Neural cell (in vitro differentiated cells): ENCODE data around the gene RXRB.

Source experiments
- CTCF ChIP-seq: fragments of 450-650 bp; IDR thresholded peaks from 2 replicates; pipeline ENCODE4 v1.5.1; 2014; ENCODE audit warnings: antibody characterized with exemption, mild to moderate bottlenecking, moderate library complexity; ENCODE audit not compliant: poor library complexity, severe bottlenecking
- EP300 ChIP-seq: fragments of 450-650 bp; conservative IDR thresholded peaks from 2 replicates; pipeline ENCODE4 v1.6.1; 2014; ENCODE audit warnings: antibody characterized with exemption, mild to moderate bottlenecking, moderate library complexity; ENCODE audit not compliant: poor library complexity, severe bottlenecking
- POLR2AphosphoS5 ChIP-seq: IDR thresholded peaks from 2 replicates; pipeline ENCODE4 v1.6.1; 2012
- RAD21 ChIP-seq: fragments of 450-650 bp; conservative IDR thresholded peaks from 2 replicates; pipeline ENCODE4 v1.6.1; 2014; ENCODE audit warnings: antibody characterized with exemption, mild to moderate bottlenecking, moderate library complexity

- TF ChIP-seq RAD21 (no peak), CTCF (no peak), POLR2AphosphoS5 (no peak), EP300 (no peak)
Observed at GRCh38 chr6:33192671-33193602, 7.5 kb downstream of the RXRB start.
